GM12878 (cell line): ENCODE data around the gene DNASE1L3. TPM values are rescaled to one million over a fixed set of nuclear protein-coding genes. Genes with fewer than 3 reads are reported as not detected.

Source experiments
- polyA plus RNA-seq, 11 experiments: library from polyadenylated mRNA; depleted of rRNA in 4 of 11; unstranded in 6 of 11; stranded (reverse) in 5 of 11; fragments of >200 nt; fragmentation: Nextera tagmentation in 4 of 11; fragmentation: Illumina TruSeq in 1 of 11; extraction: Ambion mirVana in 4 of 11; extraction: Trizol in 1 of 11; gene quantifications; 1 replicate in 1 of 11; 2 replicates in 10 of 11; pipeline versions ENCODE4 v1.2.1 to v1.2.3, GENCODE V29; 2011 to 2016; ENCODE audit warnings: inconsistent platforms in 2 of 11, missing spikeins in 2 of 11, low read depth in 1 of 11
- total RNA-seq, 4 experiments: library from RNA; depleted of rRNA in 3 of 4; stranded (reverse); fragments of >200 nt in 3 of 4; fragmentation: Illumina TruSeq in 1 of 4; extraction: Trizol in 1 of 4; gene quantifications; 2 replicates each; pipeline versions ENCODE4 v1.2.1 to v1.2.3, GENCODE V29; 2013 to 2021

Gene DNASE1L3
- total and polyA plus RNA-seq, 10 of the 15 experiments (the other 5 are each of a cell fraction or from before 2014, with no cell fraction given), result 3.2 to 72.1 (median 6.3) TPM

Other genes with a start within 250 kb of the DNASE1L3 start
- 41.3 and 44.1 TPM in 2 replicates for gene FLNB, start 202.6 kb downstream of the DNASE1L3 start, total RNA-seq (2014; rRNA removed)
- 28.7 and 29.8 TPM in 2 replicates for gene FLNB, start 202.6 kb downstream of the DNASE1L3 start, total RNA-seq (2014; rRNA removed; fragmentation: Illumina TruSeq; extraction: Trizol)
- 51.8 and 58.1 TPM in 2 replicates for gene FLNB, start 202.6 kb downstream of the DNASE1L3 start, total RNA-seq (2021)
- gene FLNB, start 202.6 kb downstream of the DNASE1L3 start, polyA plus RNA-seq (2011; rRNA removed), result 29.9 and 40.9 TPM in 2 replicates
- gene FLNB, start 202.6 kb downstream of the DNASE1L3 start, polyA plus RNA-seq (2014; fragmentation: Illumina TruSeq; extraction: Trizol), result 32.3 and 33.1 TPM in 2 replicates
- 10 to 100 TPM; 13.6 to 15.8 TPM for gene FLNB, start 202.6 kb downstream of the DNASE1L3 start, polyA plus RNA-seq (2014; fragmentation: Nextera tagmentation; extraction: Ambion mirVana)
- 22.9 and 26.4 TPM in 2 replicates for gene FLNB, start 202.6 kb downstream of the DNASE1L3 start, polyA plus RNA-seq (2014; rRNA removed)
- 10 to 100 TPM; 18.9 to 20.3 TPM for gene FLNB, start 202.6 kb downstream of the DNASE1L3 start, polyA plus RNA-seq (2016; fragmentation: Nextera tagmentation; extraction: Ambion mirVana)
- gene ABHD6, start 26.8 kb upstream of the DNASE1L3 start, total RNA-seq (2014; rRNA removed), result 2.9 and 3.3 TPM in 2 replicates
- 2.5 and 2.9 TPM in 2 replicates for gene ABHD6, start 26.8 kb upstream of the DNASE1L3 start, total RNA-seq (2014; rRNA removed; fragmentation: Illumina TruSeq; extraction: Trizol)
- 3.6 and 3.8 TPM in 2 replicates for gene ABHD6, start 26.8 kb upstream of the DNASE1L3 start, total RNA-seq (2021)
- gene ABHD6, start 26.8 kb upstream of the DNASE1L3 start, polyA plus RNA-seq (2011; rRNA removed), result 23.9 and 33.2 TPM in 2 replicates
- 1.9 and 3.1 TPM in 2 replicates for gene ABHD6, start 26.8 kb upstream of the DNASE1L3 start, polyA plus RNA-seq (2014; fragmentation: Illumina TruSeq; extraction: Trizol)
- gene ABHD6, start 26.8 kb upstream of the DNASE1L3 start, polyA plus RNA-seq (2014; fragmentation: Nextera tagmentation; extraction: Ambion mirVana), result 1 to 10 TPM; 1.4 to 1.5 TPM
- 2.7 and 4.0 TPM in 2 replicates for gene ABHD6, start 26.8 kb upstream of the DNASE1L3 start, polyA plus RNA-seq (2014; rRNA removed)
- gene ABHD6, start 26.8 kb upstream of the DNASE1L3 start, polyA plus RNA-seq (2016; fragmentation: Nextera tagmentation; extraction: Ambion mirVana), result 1 to 10 TPM; 5.1 to 7.0 TPM
- gene RPP14, start 95.3 kb upstream of the DNASE1L3 start, total RNA-seq (2014; rRNA removed), result 9.3 and 12.6 TPM in 2 replicates
- 16.8 and 17.2 TPM in 2 replicates for gene RPP14, start 95.3 kb upstream of the DNASE1L3 start, total RNA-seq (2014; rRNA removed; fragmentation: Illumina TruSeq; extraction: Trizol)
- gene RPP14, start 95.3 kb upstream of the DNASE1L3 start, total RNA-seq (2021), result 12.2 and 14.5 TPM in 2 replicates
- 21.2 and 23.5 TPM in 2 replicates for gene RPP14, start 95.3 kb upstream of the DNASE1L3 start, polyA plus RNA-seq (2011; rRNA removed)
- 11.7 and 15.1 TPM in 2 replicates for gene RPP14, start 95.3 kb upstream of the DNASE1L3 start, polyA plus RNA-seq (2014; fragmentation: Illumina TruSeq; extraction: Trizol)
- gene RPP14, start 95.3 kb upstream of the DNASE1L3 start, polyA plus RNA-seq (2014; fragmentation: Nextera tagmentation; extraction: Ambion mirVana), result 10 to 100 TPM in 1 of 2 experiments, 1 to 10 TPM in 1; 9.1 to 16.3 TPM
- 12.4 and 14.9 TPM in 2 replicates for gene RPP14, start 95.3 kb upstream of the DNASE1L3 start, polyA plus RNA-seq (2014; rRNA removed)
- gene RPP14, start 95.3 kb upstream of the DNASE1L3 start, polyA plus RNA-seq (2016; fragmentation: Nextera tagmentation; extraction: Ambion mirVana), result 10 to 100 TPM; 13.1 to 14.0 TPM
- 5.8 and 6.8 TPM in 2 replicates for gene HTD2, start 95.5 kb upstream of the DNASE1L3 start, total RNA-seq (2014; rRNA removed)
- gene HTD2, start 95.5 kb upstream of the DNASE1L3 start, total RNA-seq (2014; rRNA removed; fragmentation: Illumina TruSeq; extraction: Trizol), result 5.0 and 5.9 TPM in 2 replicates
- 7.1 and 7.2 TPM in 2 replicates for gene HTD2, start 95.5 kb upstream of the DNASE1L3 start, total RNA-seq (2021)
- gene HTD2, start 95.5 kb upstream of the DNASE1L3 start, polyA plus RNA-seq (2011; rRNA removed), result 10.5 and 11.7 TPM in 2 replicates
- gene HTD2, start 95.5 kb upstream of the DNASE1L3 start, polyA plus RNA-seq (2014; fragmentation: Illumina TruSeq; extraction: Trizol), result 6.0 and 7.7 TPM in 2 replicates
- 10 to 100 TPM; 13.5 to 15.9 TPM for gene HTD2, start 95.5 kb upstream of the DNASE1L3 start, polyA plus RNA-seq (2014; fragmentation: Nextera tagmentation; extraction: Ambion mirVana)
- gene HTD2, start 95.5 kb upstream of the DNASE1L3 start, polyA plus RNA-seq (2014; rRNA removed), result 5.1 and 8.5 TPM in 2 replicates
- 10 to 100 TPM; 24.1 to 24.7 TPM for gene HTD2, start 95.5 kb upstream of the DNASE1L3 start, polyA plus RNA-seq (2016; fragmentation: Nextera tagmentation; extraction: Ambion mirVana)
- 26.5 and 27.2 TPM in 2 replicates for gene PXK, start 121.9 kb upstream of the DNASE1L3 start, total RNA-seq (2014; rRNA removed)
- 29.3 and 30.3 TPM in 2 replicates for gene PXK, start 121.9 kb upstream of the DNASE1L3 start, total RNA-seq (2014; rRNA removed; fragmentation: Illumina TruSeq; extraction: Trizol)
- 25.8 and 27.9 TPM in 2 replicates for gene PXK, start 121.9 kb upstream of the DNASE1L3 start, total RNA-seq (2021)
- 18.9 and 19.1 TPM in 2 replicates for gene PXK, start 121.9 kb upstream of the DNASE1L3 start, polyA plus RNA-seq (2011; rRNA removed)
- gene PXK, start 121.9 kb upstream of the DNASE1L3 start, polyA plus RNA-seq (2014; fragmentation: Illumina TruSeq; extraction: Trizol), result 34.6 and 38.0 TPM in 2 replicates
- 10 to 100 TPM in 1 of 2 experiments, 1 to 10 TPM in 1; 8.4 to 10.5 TPM for gene PXK, start 121.9 kb upstream of the DNASE1L3 start, polyA plus RNA-seq (2014; fragmentation: Nextera tagmentation; extraction: Ambion mirVana)
- gene PXK, start 121.9 kb upstream of the DNASE1L3 start, polyA plus RNA-seq (2014; rRNA removed), result 25.7 and 27.3 TPM in 2 replicates
- gene PXK, start 121.9 kb upstream of the DNASE1L3 start, polyA plus RNA-seq (2016; fragmentation: Nextera tagmentation; extraction: Ambion mirVana), result 10 to 100 TPM; 30.4 to 34.0 TPM
- 68.6 and 83.4 TPM in 2 replicates for gene PDHB, start 222.9 kb upstream of the DNASE1L3 start, total RNA-seq (2014; rRNA removed)
- gene PDHB, start 222.9 kb upstream of the DNASE1L3 start, total RNA-seq (2014; rRNA removed; fragmentation: Illumina TruSeq; extraction: Trizol), result 83.2 and 85.3 TPM in 2 replicates
- gene PDHB, start 222.9 kb upstream of the DNASE1L3 start, total RNA-seq (2021), result 62.9 and 65.5 TPM in 2 replicates
- 92.2 and 121 TPM in 2 replicates for gene PDHB, start 222.9 kb upstream of the DNASE1L3 start, polyA plus RNA-seq (2011; rRNA removed)
- 76.5 and 84.2 TPM in 2 replicates for gene PDHB, start 222.9 kb upstream of the DNASE1L3 start, polyA plus RNA-seq (2014; fragmentation: Illumina TruSeq; extraction: Trizol)
- 100 to 1,000 TPM; 167 to 224 TPM for gene PDHB, start 222.9 kb upstream of the DNASE1L3 start, polyA plus RNA-seq (2014; fragmentation: Nextera tagmentation; extraction: Ambion mirVana)
- 68.3 and 94.2 TPM in 2 replicates for gene PDHB, start 222.9 kb upstream of the DNASE1L3 start, polyA plus RNA-seq (2014; rRNA removed)
- gene PDHB, start 222.9 kb upstream of the DNASE1L3 start, polyA plus RNA-seq (2016; fragmentation: Nextera tagmentation; extraction: Ambion mirVana), result 100 to 1,000 TPM; 120 to 123 TPM